Measurements from ENCODE around the gene LGALS1. TPM values are rescaled to one million over a fixed set of nuclear protein-coding genes. Genes with fewer than 3 reads are reported as not detected.

The LGALS1 gene
- total RNA-seq, 4 donors from 2014 or later: 110 to 347 (median 232) TPM

DNA sequence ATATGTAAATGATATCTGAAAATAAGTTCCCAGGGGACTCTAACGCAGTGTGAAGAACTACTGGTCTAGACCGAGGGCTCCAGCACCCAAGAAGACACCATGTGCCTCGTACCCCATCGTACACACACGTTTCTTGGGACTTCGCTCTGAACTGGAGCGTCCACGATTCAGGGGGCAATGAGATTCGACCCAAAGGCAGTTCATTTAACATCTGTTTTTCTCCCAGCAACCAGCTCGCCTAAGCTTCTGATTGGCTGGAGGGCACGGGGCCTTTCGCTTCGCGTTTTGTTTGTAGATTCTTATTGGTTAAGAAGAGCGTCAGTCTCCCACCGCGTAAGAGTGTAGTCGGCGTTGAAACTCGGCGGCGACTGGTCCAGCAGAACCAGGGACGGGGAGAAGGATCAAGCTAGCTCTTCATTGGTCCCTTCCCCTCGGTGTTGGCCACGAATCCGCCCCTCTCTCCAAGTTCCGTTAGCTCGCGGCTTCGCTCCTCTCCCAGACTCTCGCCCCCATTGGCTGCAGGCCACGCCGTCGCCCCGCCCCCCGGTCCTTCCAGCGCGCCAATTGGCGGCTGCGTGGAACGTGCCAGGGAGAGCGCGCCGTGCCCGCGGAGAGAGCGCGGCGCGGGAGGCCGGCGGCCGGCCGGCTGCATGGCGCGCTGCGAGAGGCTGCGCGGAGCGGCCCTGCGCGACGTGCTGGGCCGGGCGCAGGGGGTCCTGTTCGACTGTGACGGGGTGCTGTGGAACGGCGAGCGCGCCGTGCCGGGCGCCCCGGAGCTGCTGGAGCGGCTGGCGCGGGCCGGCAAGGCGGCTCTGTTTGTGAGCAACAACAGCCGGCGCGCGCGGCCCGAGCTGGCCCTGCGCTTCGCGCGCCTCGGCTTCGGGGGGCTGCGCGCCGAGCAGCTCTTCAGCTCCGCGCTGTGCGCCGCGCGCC, 17.0 kb upstream of the LGALS1 start, which contains the start of gene PDXP:
Gene PDXP (plus strand): TSS at position 591 of the 933 bp plus-strand sequence. CDS start 60 bp downstream, at position 651.
- WGBS, 2 donors: 0 to 1% methylated on average over 26 to 62 of the region's 101 CpGs
- TF ChIP-seq, protein P1, sequence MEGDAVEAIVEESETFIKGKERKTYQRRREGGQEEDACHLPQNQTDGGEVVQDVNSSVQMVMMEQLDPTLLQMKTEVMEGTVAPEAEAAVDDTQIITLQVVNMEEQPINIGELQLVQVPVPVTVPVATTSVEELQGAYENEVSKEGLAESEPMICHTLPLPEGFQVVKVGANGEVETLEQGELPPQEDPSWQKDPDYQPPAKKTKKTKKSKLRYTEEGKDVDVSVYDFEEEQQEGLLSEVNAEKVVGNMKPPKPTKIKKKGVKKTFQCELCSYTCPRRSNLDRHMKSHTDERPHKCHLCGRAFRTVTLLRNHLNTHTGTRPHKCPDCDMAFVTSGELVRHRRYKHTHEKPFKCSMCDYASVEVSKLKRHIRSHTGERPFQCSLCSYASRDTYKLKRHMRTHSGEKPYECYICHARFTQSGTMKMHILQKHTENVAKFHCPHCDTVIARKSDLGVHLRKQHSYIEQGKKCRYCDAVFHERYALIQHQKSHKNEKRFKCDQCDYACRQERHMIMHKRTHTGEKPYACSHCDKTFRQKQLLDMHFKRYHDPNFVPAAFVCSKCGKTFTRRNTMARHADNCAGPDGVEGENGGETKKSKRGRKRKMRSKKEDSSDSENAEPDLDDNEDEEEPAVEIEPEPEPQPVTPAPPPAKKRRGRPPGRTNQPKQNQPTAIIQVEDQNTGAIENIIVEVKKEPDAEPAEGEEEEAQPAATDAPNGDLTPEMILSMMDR (IDR thresholded peaks at IDR 0.05): no peak
- no peak for TF ChIP-seq POLR2A (IDR thresholded peaks at IDR 0.05)
- DNase-seq (ENCODE audit: low spot score in 2 of 2): peak; percentile 99 to 100
- intact Hi-C loops (cut with DNase I; ENCODE audit: low total_unique reads): no loop called here
- peak within 1 kb of the TSS; percentile 49 for H3K4me3 ChIP-seq (ENCODE audit: low read depth, poor library complexity, severe bottlenecking)

DNA sequence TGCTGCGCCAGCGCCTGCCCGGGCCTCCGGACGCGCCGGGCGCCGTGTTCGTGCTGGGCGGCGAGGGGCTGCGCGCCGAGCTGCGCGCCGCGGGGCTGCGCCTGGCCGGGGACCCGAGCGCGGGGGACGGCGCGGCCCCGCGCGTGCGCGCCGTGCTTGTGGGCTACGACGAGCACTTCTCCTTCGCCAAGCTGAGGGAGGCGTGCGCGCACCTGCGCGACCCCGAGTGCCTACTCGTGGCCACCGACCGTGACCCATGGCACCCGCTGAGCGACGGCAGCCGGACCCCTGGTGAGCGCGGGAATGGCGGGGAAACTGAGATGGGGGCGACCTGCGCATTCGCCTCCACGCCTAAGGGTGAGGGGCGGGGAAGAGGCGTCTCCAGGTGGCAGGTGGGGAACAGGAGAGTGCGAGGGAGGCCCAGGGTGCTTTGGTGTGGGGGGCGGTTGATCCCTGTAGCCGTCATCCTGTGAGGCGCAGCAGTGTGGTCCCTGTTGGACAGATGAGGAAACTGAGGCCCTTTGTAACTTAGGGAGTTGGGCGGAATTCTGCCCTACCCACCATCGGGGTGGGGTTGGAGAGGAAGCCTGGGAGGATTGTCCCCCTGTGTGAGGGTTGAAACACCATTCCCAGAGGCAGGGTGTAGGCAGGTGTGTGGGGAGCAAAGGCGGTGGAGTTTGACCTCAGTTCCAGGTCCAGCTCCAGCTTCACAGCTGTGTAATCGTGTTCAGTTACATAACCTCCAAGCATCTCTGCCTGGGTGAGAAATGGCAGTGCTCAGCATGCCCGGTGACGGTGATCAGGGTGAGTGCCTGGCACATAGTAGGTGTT, 16.2 kb upstream of the LGALS1 start:
- 6 to 13% methylated on average over 11 to 34 of the region's 68 CpGs for WGBS, 2 donors
- TF ChIP-seq, protein P1 (IDR thresholded peaks at IDR 0.05): no peak
- TF ChIP-seq POLR2A (IDR thresholded peaks at IDR 0.05): no peak
- intact Hi-C loops (cut with DNase I; ENCODE audit: low total_unique reads): no loop called here
- H3K4me3 ChIP-seq (ENCODE audit: low read depth, poor library complexity, severe bottlenecking): peak overlapping the region; percentile 49
- no peak for DNase-seq (ENCODE audit: low spot score in 2 of 2)

GRCh38 chr22:37659897-37660708, 15.3 kb upstream of the LGALS1 start:
- WGBS, 2 donors: 60% methylated on average over 14 of the region's 14 CpGs
- TF ChIP-seq, protein P1 (IDR thresholded peaks at IDR 0.05): no peak
- no peak for TF ChIP-seq POLR2A (IDR thresholded peaks at IDR 0.05)
- DNase-seq (ENCODE audit: low spot score in 2 of 2): no peak
- H3K4me3 ChIP-seq (ENCODE audit: low read depth, poor library complexity, severe bottlenecking): no peak overlapping the region
- intact Hi-C loops (cut with DNase I; ENCODE audit: low total_unique reads): no loop called here

DNA sequence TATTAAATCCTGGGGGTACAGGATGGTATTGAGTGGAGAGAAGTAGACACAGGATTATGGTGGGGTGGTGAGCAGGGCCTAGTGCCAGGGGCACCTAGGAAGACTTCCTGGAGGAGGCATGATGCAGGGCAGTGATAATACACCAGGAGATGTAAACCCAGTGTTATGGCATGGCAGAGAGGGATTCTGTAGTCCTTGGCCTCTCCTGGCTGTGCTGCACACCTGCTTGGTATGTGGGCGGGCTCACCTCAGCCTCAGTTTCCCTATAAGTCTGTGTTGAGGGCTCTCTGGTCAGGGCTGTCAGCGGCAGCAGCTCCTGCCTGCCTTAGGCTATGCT, 14.8 kb upstream of the LGALS1 start:
- TF ChIP-seq POLR2A (IDR thresholded peaks at IDR 0.05): no peak
- TF ChIP-seq, protein P1 (IDR thresholded peaks at IDR 0.05): no peak
- WGBS, 2 donors: 64 to 67% methylated on average over 2 of the region's 2 CpGs
- no peak overlapping the region for H3K4me3 ChIP-seq (ENCODE audit: low read depth, poor library complexity, severe bottlenecking)
- DNase-seq (ENCODE audit: low spot score in 2 of 2): no peak
- intact Hi-C loops (cut with DNase I; ENCODE audit: low total_unique reads): no loop called here

DNA sequence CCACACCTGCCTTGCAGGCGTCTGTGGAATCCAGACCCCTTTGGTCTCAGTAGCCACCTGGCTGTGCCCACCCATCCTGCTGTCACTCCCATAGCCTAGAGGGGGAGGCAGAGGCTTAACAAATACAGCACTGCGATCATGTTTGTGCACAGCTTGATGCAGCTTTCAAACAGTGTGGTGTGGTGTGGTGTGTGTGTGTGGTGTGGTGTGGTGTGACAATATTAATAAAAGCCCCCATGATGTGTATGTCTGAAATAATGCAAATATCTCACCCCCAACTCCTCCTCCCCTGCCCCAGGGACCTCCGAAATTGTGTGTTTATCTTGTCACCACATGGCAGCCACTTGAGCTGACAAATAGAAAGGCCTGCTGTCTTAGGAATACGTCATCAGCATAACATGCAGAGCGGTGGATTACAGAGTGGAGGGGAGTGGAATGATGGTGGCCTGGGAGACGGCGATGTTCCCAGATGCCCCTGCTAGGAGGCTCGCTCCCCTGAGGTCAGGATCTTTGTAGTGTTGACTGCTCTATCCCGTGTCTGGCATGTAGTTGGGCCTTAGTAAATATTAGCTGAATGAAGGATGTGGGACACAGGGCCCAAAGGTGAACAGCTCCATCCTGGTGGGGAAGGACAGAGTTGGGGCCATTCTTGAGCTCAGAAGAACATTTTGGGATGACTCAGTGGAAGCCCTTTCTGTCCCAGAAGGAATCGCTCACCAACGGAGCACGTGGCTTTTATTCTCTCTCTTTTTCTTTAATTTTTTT, 14.1 kb upstream of the LGALS1 start:
- 48 to 49% methylated on average over 12 of the region's 12 CpGs for WGBS, 2 donors
- intact Hi-C loops (cut with DNase I; ENCODE audit: low total_unique reads): no loop called here

More for the DNA sequence above, 14.1 kb upstream of the LGALS1 start:
- no peak for DNase-seq (ENCODE audit: low spot score in 2 of 2)
- TF ChIP-seq, protein P1 (IDR thresholded peaks at IDR 0.05): no peak
- no peak for TF ChIP-seq POLR2A (IDR thresholded peaks at IDR 0.05)
- no peak overlapping the region for H3K4me3 ChIP-seq (ENCODE audit: low read depth, poor library complexity, severe bottlenecking)

Measured in lower leg skin (tissue), 4 donors.